ENCODE data around the gene KLRD1. TPM values are rescaled to one million over a fixed set of nuclear protein-coding genes. Genes with fewer than 3 reads are reported as not detected.

KLRD1 gene
- total RNA-seq, 1 experiment from 2014 or later, result not detected

GRCh38 chr12:10289005-10289754 is 18.5 kb upstream of the KLRD1 start:
- Histone ChIP-seq H3K4me3 (ENCODE audit: low read length) (no peak overlapping the region), H3F3A (ENCODE audit: low read length, unreplicated experiment) (no peaks in the 10 kb centered on the region), H3K4me2 (ENCODE audit: low read length) (no peak overlapping the region), H3K4me1 (ENCODE audit: insufficient read depth, low read length) (no peaks in the 10 kb centered on the region), H3K79me2 (ENCODE audit: low read length) (no peaks in the 10 kb centered on the region), H3K27ac (ENCODE audit: low read length) (no peak overlapping the region), H3K27me3 (ENCODE audit: low read length) (no peaks in the 10 kb centered on the region), H4K20me1 (ENCODE audit: low read length) (no peaks in the 10 kb centered on the region), H3K9me2 (replicated peaks; ENCODE audit: low read length) (no peaks in the 10 kb centered on the region), H3K36me3 (ENCODE audit: low read depth, low read length) (no peaks in the 10 kb centered on the region), H3K9ac (ENCODE audit: low read length) (no peak overlapping the region), H3K9me3 (ENCODE audit: low read length) (no peaks in the 10 kb centered on the region), H2AFZ (ENCODE audit: low read length) (no peak overlapping the region)
- ATAC-seq, result no peak; the same call in 1 of the 2 replicates
- POLR2A ChIA-PET (ENCODE audit: unreplicated experiment), result no interaction called here
- CTCF ChIA-PET, result no interaction called here
- BruUV-seq (replicated peaks), result no TSS peak
- TF ChIP-seq CTCF (conservative IDR thresholded peaks at IDR 0.05; ENCODE audit: low read depth, low read length), result no peak
- TF ChIP-seq EZH2 (IDR thresholded peaks at IDR 0.05; ENCODE audit: low read length, unreplicated experiment), result no peak
- TF ChIP-seq EZH2phosphoT487 (IDR thresholded peaks at IDR 0.05; ENCODE audit: borderline replicate concordance, low read length), result no peak
- intact Hi-C loops (cut with micrococcal nuclease), result no loop called here
- peak; percentile 25 for DNase-seq

GRCh38 chr12:10291030-10291429 is 16.6 kb upstream of the KLRD1 start:
- TF ChIP-seq EZH2 (IDR thresholded peaks at IDR 0.05; ENCODE audit: low read length, unreplicated experiment), result no peak
- no peak for TF ChIP-seq CTCF (conservative IDR thresholded peaks at IDR 0.05; ENCODE audit: low read depth, low read length)
- TF ChIP-seq EZH2phosphoT487 (IDR thresholded peaks at IDR 0.05; ENCODE audit: borderline replicate concordance, low read length), result no peak
- no peaks in the 10 kb centered on the region for H3K9me2 ChIP-seq (replicated peaks; ENCODE audit: low read length)
- H3F3A ChIP-seq (ENCODE audit: low read length, unreplicated experiment), result no peaks in the 10 kb centered on the region
- no peaks in the 10 kb centered on the region for H3K27me3 ChIP-seq (ENCODE audit: low read length)
- no peaks in the 10 kb centered on the region for H4K20me1 ChIP-seq (ENCODE audit: low read length)
- no peak for DNase-seq
- no peak for ATAC-seq
- CTCF ChIA-PET, result no interaction called here
- no peak overlapping the region for H2AFZ ChIP-seq (ENCODE audit: low read length)
- H3K27ac ChIP-seq (ENCODE audit: low read length), result no peak overlapping the region
- no TSS peak for BruUV-seq (replicated peaks)
- H3K4me2 ChIP-seq (ENCODE audit: low read length), result no peak overlapping the region
- intact Hi-C loops (cut with micrococcal nuclease), result no loop called here
- H3K4me1 ChIP-seq (ENCODE audit: insufficient read depth, low read length), result no peaks in the 10 kb centered on the region
- no peak overlapping the region for H3K9ac ChIP-seq (ENCODE audit: low read length)
- H3K9me3 ChIP-seq (ENCODE audit: low read length), result no peaks in the 10 kb centered on the region
- POLR2A ChIA-PET (ENCODE audit: unreplicated experiment), result no interaction called here
- no peaks in the 10 kb centered on the region for H3K36me3 ChIP-seq (ENCODE audit: low read depth, low read length)
- no peaks in the 10 kb centered on the region for H3K79me2 ChIP-seq (ENCODE audit: low read length)
- H3K4me3 ChIP-seq (ENCODE audit: low read length), result no peak overlapping the region

GRCh38 chr12:10293151-10293550 is 14.5 kb upstream of the KLRD1 start:
- no peaks in the 10 kb centered on the region for H3K9me2 ChIP-seq (replicated peaks; ENCODE audit: low read length)
- no peaks in the 10 kb centered on the region for H3K4me1 ChIP-seq (ENCODE audit: insufficient read depth, low read length)
- H3F3A ChIP-seq (ENCODE audit: low read length, unreplicated experiment), result no peaks in the 10 kb centered on the region
- CTCF ChIA-PET, result no interaction called here
- H3K27me3 ChIP-seq (ENCODE audit: low read length), result no peaks in the 10 kb centered on the region
- POLR2A ChIA-PET (ENCODE audit: unreplicated experiment), result no interaction called here
- TF ChIP-seq CTCF (conservative IDR thresholded peaks at IDR 0.05; ENCODE audit: low read depth, low read length) (no peak), EZH2phosphoT487 (IDR thresholded peaks at IDR 0.05; ENCODE audit: borderline replicate concordance, low read length) (no peak), EZH2 (IDR thresholded peaks at IDR 0.05; ENCODE audit: low read length, unreplicated experiment) (no peak)
- no peaks in the 10 kb centered on the region for H3K36me3 ChIP-seq (ENCODE audit: low read depth, low read length)
- H2AFZ ChIP-seq (ENCODE audit: low read length), result no peak overlapping the region
- DNase-seq, result no peak
- no peak overlapping the region for H3K9ac ChIP-seq (ENCODE audit: low read length)
- intact Hi-C loops (cut with micrococcal nuclease), result no loop called here
- no peak overlapping the region for H3K4me3 ChIP-seq (ENCODE audit: low read length)
- H3K9me3 ChIP-seq (ENCODE audit: low read length), result no peaks in the 10 kb centered on the region
- H3K4me2 ChIP-seq (ENCODE audit: low read length), result no peak overlapping the region
- ATAC-seq, result no peak
- no TSS peak for BruUV-seq (replicated peaks)
- H3K27ac ChIP-seq (ENCODE audit: low read length), result no peak overlapping the region
- H4K20me1 ChIP-seq (ENCODE audit: low read length), result no peaks in the 10 kb centered on the region
- no peaks in the 10 kb centered on the region for H3K79me2 ChIP-seq (ENCODE audit: low read length)
